NOMO-1 treated with dmso at 0.1 percent for 144 hours (cell line): ENCODE results near the gene C2CD4C.
"Not testable (repeated sequence)": the region's sequence is repeated elsewhere in the genome, so short reads cannot be mapped to it uniquely, and the experiment has no call there.

ENCODE experiments used
- DNase-seq: peaks from one replicate; lab custom pipeline; 2025; ENCODE audit not compliant: unreplicated experiment; lab: John Stamatoyannopoulos, UW

The C2CD4C gene

GRCh38 chr19:439167-439900 is 30.4 kb upstream of the C2CD4C start:
- DNase-seq: no peak

DNA sequence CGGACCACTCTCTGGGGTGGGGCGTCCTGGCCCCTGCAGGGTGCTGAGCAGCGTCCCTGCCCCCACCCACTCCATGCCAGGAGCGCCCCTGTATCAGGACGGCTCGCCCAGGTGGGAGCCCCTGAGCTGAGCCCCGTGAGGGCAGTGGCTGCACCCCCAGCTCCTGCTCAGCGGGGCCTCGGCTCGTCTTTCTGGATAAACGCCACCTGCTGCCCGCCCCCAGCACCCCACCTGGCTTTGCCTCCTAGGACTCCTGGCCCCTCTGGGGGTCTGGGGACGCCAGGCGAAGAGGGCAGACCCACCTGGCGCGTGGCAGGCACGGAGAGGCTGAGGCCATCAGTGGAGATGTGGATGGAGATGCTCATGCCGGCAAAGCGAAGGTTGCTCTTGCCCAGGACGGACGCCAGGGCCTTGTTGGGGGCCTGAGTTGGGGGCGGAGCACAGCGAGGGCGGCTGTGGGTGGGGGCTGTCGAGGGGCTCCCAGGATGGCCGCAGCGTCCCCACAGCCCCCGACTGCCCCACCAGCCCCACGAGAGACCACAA is 29.5 kb upstream of the C2CD4C start:
- no peak for DNase-seq

GRCh38 chr19:437041-437440 is 28.1 kb upstream of the C2CD4C start:
- DNase-seq: no peak

- no peak for DNase-seq
Observed at GRCh38 chr19:436413-436950, 27.5 kb upstream of the C2CD4C start.

DNA sequence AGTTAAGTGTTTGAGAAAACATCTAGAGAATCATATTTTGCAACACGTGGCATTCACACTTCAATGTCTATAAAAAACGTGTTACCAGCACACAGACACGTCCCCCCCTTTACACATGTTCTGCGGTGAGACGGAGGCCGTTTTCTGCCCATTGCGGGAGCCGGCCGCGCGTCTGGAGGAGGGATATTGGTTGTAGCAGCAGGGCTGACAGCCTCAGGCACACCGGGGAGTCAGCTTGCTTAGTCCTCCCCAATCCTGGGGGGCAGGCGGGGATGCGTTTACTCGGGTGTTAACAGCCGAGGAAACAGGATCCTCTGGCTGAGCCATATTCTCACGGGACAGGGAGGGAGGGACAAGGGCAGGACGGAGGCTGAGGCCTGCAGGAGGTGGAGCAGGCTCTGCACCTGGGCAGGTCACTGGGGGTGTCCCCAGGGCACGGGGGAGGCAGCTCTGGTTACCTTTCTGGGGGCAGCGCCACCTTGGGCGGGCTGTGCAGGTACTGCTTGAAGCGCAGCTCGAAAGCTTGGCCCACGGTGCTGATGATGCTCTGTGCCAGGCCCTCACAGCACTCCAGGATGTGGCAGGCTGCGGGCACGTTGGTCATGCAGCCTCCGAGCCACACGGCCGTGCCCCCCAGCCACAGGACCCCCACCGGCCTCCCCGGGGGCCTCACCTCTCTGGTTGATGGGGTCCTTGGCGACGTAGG is 26.9 kb upstream of the C2CD4C start:
- DNase-seq: no peak

GRCh38 chr19:435056-435706 is 26.2 kb upstream of the C2CD4C start:
- no peak for DNase-seq

DNA sequence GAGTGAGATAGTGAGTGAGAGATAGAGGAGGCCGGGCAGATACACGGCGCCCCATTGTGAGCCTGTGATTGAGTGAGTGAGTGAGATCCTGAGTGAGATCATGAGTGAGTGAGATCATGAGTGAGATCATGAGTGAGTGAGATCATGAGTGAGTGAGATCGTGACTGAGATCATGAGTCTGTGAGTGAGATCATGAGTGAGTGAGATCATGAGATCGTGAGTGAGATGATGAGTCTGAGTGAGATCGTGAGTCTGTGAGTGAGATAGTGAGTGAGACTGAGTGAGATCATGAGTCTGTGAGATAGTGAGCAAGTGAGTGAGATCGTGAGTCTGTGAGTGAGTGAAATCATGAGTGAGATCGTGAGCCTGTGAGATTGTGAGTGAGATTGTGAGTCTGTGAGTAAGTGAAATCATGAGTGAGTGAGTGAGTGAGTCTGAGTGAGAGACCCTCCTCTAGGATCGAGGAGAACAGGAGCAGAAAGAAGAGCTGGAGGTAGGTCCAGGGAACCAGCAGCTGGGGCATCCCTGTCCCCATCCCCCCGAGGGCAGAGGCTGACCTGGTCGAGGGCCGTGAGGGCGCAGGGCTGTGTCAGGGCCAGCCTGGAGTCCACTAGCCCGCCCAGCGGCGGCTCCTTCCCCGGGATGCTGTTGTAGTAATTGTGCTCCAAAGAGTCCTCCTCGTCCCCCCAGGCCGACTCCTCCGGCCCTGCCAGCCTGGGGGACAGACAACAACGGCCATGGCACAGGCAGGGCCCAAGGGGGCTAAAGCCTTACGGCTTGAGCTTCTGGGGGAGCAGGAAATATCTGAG is 25.4 kb upstream of the C2CD4C start:
- DNase-seq: no peak

- no peak for DNase-seq
Observed at GRCh38 chr19:430701-431100, 21.8 kb upstream of the C2CD4C start.

DNA sequence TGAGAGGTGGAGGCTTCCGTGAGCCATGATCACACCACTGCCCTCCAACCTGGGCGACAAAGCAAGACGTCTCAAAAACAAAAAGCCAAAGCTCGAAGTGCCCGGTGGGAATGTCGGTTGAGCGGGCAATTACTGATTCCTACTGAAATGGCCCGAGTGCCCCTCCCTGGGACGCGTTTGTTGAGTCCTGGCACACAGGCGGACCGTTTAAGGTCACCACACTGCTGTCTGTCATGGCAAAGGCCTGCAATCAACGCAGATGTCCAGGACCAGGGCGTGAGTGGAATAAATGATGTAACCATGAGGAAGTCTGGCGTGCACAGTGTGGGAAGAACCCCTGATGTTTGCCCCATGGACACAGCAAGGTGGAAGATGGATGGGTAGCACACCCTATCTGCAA is 19.2 kb upstream of the C2CD4C start:
- no peak for DNase-seq

- DNase-seq: not testable (repeated sequence)
Observed at GRCh38 chr19:427675-428074, 18.7 kb upstream of the C2CD4C start.

GRCh38 chr19:426725-427445 is 17.9 kb upstream of the C2CD4C start:
- DNase-seq: no peak

- DNase-seq: no peak
Observed at GRCh38 chr19:425056-425455, 16.1 kb upstream of the C2CD4C start.

GRCh38 chr19:424546-424945 is 15.6 kb upstream of the C2CD4C start:
- no peak for DNase-seq

GRCh38 chr19:423691-424466 is 14.9 kb upstream of the C2CD4C start:
- DNase-seq: no peak

GRCh38 chr19:422917-423226 is 13.9 kb upstream of the C2CD4C start:
- DNase-seq: not testable (repeated sequence)

DNA sequence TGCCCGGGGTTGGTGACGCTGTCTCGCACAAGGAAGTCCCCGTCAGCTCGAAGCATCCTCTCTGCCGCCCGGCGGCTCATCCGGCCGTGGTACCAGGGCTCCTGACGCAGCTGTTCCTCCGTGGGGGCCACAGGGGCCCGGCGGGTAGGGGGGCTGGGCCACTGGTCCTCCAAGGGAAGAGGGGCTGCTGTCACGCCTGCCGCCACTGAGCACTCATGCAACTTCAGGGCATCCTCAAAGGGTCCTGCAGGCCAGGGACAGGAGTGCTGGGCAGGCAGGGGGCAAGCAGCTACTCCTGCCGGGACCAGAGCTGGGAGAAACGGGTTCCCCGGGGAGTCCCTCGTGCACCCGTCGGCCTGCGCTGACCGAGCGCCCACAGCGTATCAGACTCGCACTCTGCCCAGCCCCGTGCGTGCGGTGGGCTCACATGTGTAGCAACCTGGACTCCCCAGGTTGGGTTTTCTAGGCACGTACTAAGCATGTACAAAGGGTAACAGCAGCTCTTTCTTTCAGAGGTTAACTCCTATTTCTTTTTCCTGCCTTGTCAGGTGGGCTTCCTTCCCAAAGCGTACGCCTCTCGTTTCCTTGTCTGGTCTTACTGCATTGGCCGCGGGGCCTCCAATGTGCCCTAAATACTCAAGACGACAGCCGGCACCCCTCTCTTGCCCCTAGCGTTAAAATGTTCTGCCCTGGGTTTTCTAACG is 13.4 kb upstream of the C2CD4C start:
- no peak for DNase-seq

DNA sequence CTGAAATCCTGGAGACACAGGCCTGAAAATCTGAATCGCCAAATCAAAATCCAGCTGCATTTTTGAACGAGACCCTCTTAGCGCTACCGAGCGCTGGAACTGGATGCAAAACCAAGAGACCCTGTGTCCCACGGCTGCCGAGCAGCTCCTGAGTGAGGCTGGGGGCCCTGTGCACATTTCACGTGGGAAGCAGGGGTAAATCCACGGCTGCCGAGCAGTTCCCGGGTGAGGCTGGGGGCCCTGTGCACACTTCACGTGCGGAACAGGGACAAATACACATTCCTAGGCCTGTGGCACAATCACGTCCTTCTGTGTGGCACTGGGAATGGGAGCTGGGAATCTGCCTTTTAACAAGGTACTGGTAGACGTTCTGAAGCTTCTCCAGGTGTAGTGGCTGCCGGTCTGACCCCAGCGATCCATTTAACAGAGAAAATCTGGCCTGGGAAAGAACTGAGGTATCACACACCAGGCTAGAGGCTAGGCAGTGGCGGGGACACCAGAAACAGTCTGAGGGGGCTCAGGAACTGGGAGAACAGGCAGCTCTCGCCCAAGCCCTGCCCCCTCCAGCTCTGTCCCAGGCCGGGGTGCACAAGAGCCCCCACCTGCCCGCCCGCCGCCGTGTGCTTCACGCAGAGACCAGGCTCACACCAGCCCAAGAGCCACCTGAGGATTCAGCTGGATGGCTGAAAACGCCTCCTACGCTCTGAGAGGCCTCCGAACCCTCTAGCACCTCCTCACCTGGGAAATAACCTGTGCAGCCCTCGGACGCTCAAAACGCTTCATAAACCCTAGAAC is 11.0 kb upstream of the C2CD4C start:
- no peak for DNase-seq
